IPS DF 6.9 (cell line): ENCODE measurements around the gene MYO18B.

ENCODE experiments used
- DNase-seq: peaks from one replicate; pipeline ENCODE4 v3.0.0-alpha.2; 2013; ENCODE audit warnings: low read depth, low spot score
- H3K27ac ChIP-seq: one replicate; pipeline ENCODE4 v1.5.1; 2013; ENCODE audit warnings: low read length, control low read depth
- H3K27me3 ChIP-seq: 2 replicates; pipeline ENCODE4 v1.6.1; 2013; ENCODE audit warnings: mild to moderate bottlenecking, low read length; ENCODE audit not compliant: control insufficient read depth, insufficient read depth
- H3K36me3 ChIP-seq: 2 replicates; pipeline ENCODE4 v1.6.1; 2013; ENCODE audit warnings: low read length; ENCODE audit not compliant: control insufficient read depth, insufficient read depth
- H3K4me1 ChIP-seq: 2 replicates; pipeline ENCODE4 v1.6.1; 2013; ENCODE audit warnings: low read length; ENCODE audit not compliant: control insufficient read depth, insufficient read depth
- H3K4me3 ChIP-seq: 2 replicates; pipeline ENCODE4 v1.5.1; 2013; ENCODE audit warnings: mild to moderate bottlenecking, low read length
- H3K9me3 ChIP-seq: 2 replicates; pipeline ENCODE4 v1.6.1; 2013; ENCODE audit warnings: low read length, inconsistent platforms; ENCODE audit not compliant: control insufficient read depth, insufficient read depth
- WGBS: extraction: QIAGEN DNeasy Blood & Tissue Kit; methylation state at CpG from one replicate; pipeline ENCODE4 v1.1.7; 2013; ENCODE audit warnings: mixed read lengths, missing lambda C conversion rate; ENCODE audit not compliant: insufficient read length, insufficient coverage; 5-methylcytosine and 5-hydroxymethylcytosine counted together

MYO18B gene

GRCh38 chr22:26053737-26054316 lies 311.8 kb downstream of the MYO18B start:
- Histone ChIP-seq H3K36me3 (no peaks in the 10 kb centered on the region), H3K27ac (no peak overlapping the region), H3K4me1 (no peaks in the 10 kb centered on the region), H3K9me3 (no peaks in the 10 kb centered on the region), H3K4me3 (no peak overlapping the region), H3K27me3 (no peaks in the 10 kb centered on the region)
- no peak for DNase-seq
- WGBS = no CpG with 5 or more reads among the region's 4 CpGs

- no peaks in the 10 kb centered on the region for H3K9me3 ChIP-seq
- H3K4me1 ChIP-seq = no peaks in the 10 kb centered on the region
- no CpG with 5 or more reads among the region's 6 CpGs for WGBS
- no peaks in the 10 kb centered on the region for H3K27me3 ChIP-seq
- no peak overlapping the region for H3K4me3 ChIP-seq
- no peaks in the 10 kb centered on the region for H3K36me3 ChIP-seq
- no peak for DNase-seq
- H3K27ac ChIP-seq = no peak overlapping the region
These were observed 313.0 kb downstream of the MYO18B start for GRCh38 chr22:26054841-26055605.

DNA sequence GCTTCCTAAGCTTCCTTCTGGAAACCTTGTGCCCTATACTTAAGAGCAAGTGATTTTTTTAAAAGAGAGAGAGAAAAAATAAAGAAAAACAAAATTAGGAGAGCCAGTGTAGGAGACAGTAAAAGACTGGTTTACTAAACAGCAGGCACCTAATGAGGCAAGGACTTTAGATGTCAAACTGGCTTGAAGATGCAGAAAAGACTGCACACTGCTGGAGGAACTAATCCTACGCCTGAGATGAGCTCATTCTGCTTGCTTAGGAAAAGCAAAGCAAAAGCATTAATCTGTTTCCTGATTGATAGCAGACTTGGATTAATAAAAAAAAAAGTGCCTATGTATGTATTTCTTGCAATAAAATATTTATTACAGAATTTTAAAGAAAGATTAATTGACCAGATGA lies 313.7 kb downstream of the MYO18B start:
- no peak overlapping the region for H3K27ac ChIP-seq
- no peak for DNase-seq
- no CpG with 5 or more reads among the region's 1 CpG for WGBS
- H3K4me3 ChIP-seq = no peak overlapping the region
- H3K9me3 ChIP-seq = no peaks in the 10 kb centered on the region
- no peaks in the 10 kb centered on the region for H3K4me1 ChIP-seq
- no peaks in the 10 kb centered on the region for H3K36me3 ChIP-seq
- no peaks in the 10 kb centered on the region for H3K27me3 ChIP-seq

GRCh38 chr22:26056455-26057200 lies 314.6 kb downstream of the MYO18B start:
- Histone ChIP-seq H3K9me3 (no peaks in the 10 kb centered on the region), H3K36me3 (no peaks in the 10 kb centered on the region), H3K4me3 (no peak overlapping the region), H3K27ac (no peak overlapping the region), H3K27me3 (no peaks in the 10 kb centered on the region), H3K4me1 (no peaks in the 10 kb centered on the region)
- DNase-seq = no peak
- no CpG with 5 or more reads among the region's 12 CpGs for WGBS

DNA sequence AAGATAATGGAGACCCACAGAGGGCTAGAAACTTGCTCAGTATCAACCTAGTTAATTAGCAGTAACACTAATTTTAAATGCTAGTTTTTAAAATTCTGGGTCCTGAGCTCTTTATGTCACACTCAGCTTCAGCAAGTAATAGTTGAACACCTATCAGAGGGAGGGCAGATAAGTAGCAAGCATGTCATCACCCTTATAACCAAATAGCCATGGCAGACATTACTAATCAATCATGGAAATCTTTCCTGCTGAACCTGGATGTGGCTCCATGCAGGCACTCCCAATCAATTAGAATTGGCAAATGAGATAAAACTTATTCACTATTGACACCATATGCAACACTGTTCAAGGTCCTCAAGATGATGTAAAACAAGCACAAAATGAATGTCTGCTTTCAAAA lies 315.7 kb downstream of the MYO18B start:
- no peak overlapping the region for H3K4me3 ChIP-seq
- H3K4me1 ChIP-seq = no peaks in the 10 kb centered on the region
- H3K27ac ChIP-seq = no peak overlapping the region
- DNase-seq = no peak
- no peaks in the 10 kb centered on the region for H3K9me3 ChIP-seq
- H3K27me3 ChIP-seq = no peaks in the 10 kb centered on the region
- H3K36me3 ChIP-seq = no peaks in the 10 kb centered on the region

DNA sequence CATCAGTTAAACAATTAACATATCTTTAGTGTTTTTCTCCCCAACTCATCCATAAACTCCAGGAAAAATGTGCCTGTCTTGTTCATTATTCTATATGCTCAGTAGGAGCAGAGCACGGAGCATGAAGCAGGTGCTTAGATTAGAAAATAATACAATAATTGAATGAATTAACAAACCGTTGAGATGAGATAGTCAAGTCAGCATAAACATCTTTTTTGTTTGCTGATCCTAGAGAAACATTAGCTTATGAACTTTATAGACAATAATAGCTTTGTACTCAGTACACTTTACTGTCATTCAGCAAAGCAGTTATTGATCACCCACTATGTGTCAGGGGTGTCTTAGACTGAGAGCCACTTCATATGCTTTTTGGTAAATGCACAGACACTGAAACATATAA lies 322.1 kb downstream of the MYO18B start:
- Histone ChIP-seq H3K9me3 (no peaks in the 10 kb centered on the region), H3K36me3 (no peaks in the 10 kb centered on the region), H3K27me3 (no peaks in the 10 kb centered on the region), H3K4me1 (no peaks in the 10 kb centered on the region), H3K27ac (no peak overlapping the region), H3K4me3 (no peak overlapping the region)
- DNase-seq = no peak
- WGBS = no CpG with 5 or more reads among the region's 2 CpGs

GRCh38 chr22:26065847-26066246 lies 323.9 kb downstream of the MYO18B start:
- no peaks in the 10 kb centered on the region; the same call in 1 of the 2 replicates for H3K9me3 ChIP-seq
- H3K27me3 ChIP-seq = no peaks in the 10 kb centered on the region
- no peaks in the 10 kb centered on the region for H3K4me1 ChIP-seq
- no peak overlapping the region for H3K4me3 ChIP-seq
- H3K27ac ChIP-seq = no peak overlapping the region
- no peaks in the 10 kb centered on the region for H3K36me3 ChIP-seq
- no CpG with 5 or more reads among the region's 2 CpGs for WGBS
- no peak for DNase-seq

- no CpG with 5 or more reads among the region's 6 CpGs for WGBS
- Histone ChIP-seq H3K36me3 (no peaks in the 10 kb centered on the region), H3K4me3 (no peak overlapping the region), H3K27ac (no peak overlapping the region), H3K4me1 (no peaks in the 10 kb centered on the region), H3K27me3 (no peaks in the 10 kb centered on the region), H3K9me3 (no peaks in the 10 kb centered on the region; the same call in 1 of the 2 replicates)
- peak; percentile 5 for DNase-seq
These were observed 324.5 kb downstream of the MYO18B start for GRCh38 chr22:26066534-26066933.

DNA sequence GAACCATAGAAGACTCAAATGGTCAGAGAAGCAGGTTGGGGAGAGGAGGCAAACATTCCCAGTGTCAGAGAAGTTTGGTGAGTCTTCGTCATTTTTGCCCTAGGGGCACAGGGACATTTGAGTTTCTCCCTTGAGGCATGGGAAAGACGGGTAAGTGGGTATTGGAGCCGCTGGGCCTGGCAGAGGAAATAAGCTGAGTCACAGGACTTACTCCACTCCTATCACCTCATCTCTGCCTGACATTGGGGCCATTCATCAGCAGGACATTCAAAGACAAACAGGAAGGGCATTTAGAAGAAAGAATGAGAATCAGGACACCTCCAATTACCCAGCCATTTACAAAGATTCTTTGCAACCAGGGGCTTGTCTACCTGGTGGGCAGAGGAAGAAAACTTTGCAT lies 326.6 kb downstream of the MYO18B start:
- Histone ChIP-seq H3K27ac (no peak overlapping the region), H3K36me3 (no peaks in the 10 kb centered on the region), H3K4me1 (no peaks in the 10 kb centered on the region), H3K4me3 (no peak overlapping the region), H3K9me3 (no peaks in the 10 kb centered on the region; the same call in 1 of the 2 replicates), H3K27me3 (no peaks in the 10 kb centered on the region)
- WGBS = no CpG with 5 or more reads among the region's 3 CpGs
- no peak for DNase-seq

DNA sequence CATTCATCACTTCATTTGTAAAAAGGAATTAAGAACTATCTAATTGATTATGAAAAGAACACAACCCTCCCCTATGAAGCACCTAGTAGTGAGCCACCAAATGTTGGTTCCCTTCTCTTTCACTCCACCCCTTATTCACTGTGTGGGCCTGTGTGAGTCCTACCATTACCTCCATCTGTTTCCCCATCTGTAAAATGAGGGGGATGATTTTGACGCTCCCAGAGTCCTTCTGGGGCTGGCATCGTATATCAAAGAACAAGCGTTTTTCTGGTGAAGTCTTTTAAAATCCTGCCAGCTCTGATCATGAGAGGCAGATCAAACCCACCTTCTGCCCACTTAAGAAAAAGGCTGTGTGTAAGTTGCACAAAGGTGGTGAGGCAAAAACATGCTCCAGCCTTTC lies 330.6 kb downstream of the MYO18B start:
- Histone ChIP-seq H3K36me3 (no peaks in the 10 kb centered on the region), H3K27me3 (no peaks in the 10 kb centered on the region), H3K27ac (no peak overlapping the region), H3K4me1 (no peaks in the 10 kb centered on the region), H3K9me3 (no peaks in the 10 kb centered on the region; the same call in 1 of the 2 replicates), H3K4me3 (no peak overlapping the region)
- WGBS = no CpG with 5 or more reads among the region's 3 CpGs
- no peak for DNase-seq
